Activated CD8-positive, alpha-beta memory T cell treated with anti-CD3 and anti-CD28 coated beads, Interleukin-2, amount 50 U/mL, for 24 hours (primary cell): ENCODE results near the gene C1orf116.

Source experiments
- DNase-seq: peaks from one replicate; pipeline ENCODE4 v3.0.0-alpha.2; 2020; ENCODE audit errors: extremely low read depth

Gene C1orf116

GRCh38 chr1:206987873-206988272 is 44.7 kb downstream of the C1orf116 start:
- DNase-seq = no peak

GRCh38 chr1:206986885-206987284 is 45.7 kb downstream of the C1orf116 start:
- DNase-seq = no peak

- DNase-seq = no peak
Measured at GRCh38 chr1:206986402-206986801, 46.2 kb downstream of the C1orf116 start.

GRCh38 chr1:206985162-206985749 is 47.3 kb downstream of the C1orf116 start:
- no peak for DNase-seq

GRCh38 chr1:206982216-206982615 is 50.3 kb downstream of the C1orf116 start:
- DNase-seq = peak; percentile 6

- DNase-seq = no peak
Measured at GRCh38 chr1:206979379-206980043, 53.0 kb downstream of the C1orf116 start.

GRCh38 chr1:206978259-206978658 is 54.3 kb downstream of the C1orf116 start:
- DNase-seq = no peak

GRCh38 chr1:206975306-206975705 is 57.2 kb downstream of the C1orf116 start:
- no peak for DNase-seq

GRCh38 chr1:206974140-206974539 is 58.4 kb downstream of the C1orf116 start:
- no peak for DNase-seq

- no peak for DNase-seq
Measured at GRCh38 chr1:206972728-206973127, 59.8 kb downstream of the C1orf116 start.

- no peak for DNase-seq
Measured at GRCh38 chr1:206971029-206971655, 61.4 kb downstream of the C1orf116 start.

GRCh38 chr1:206970446-206970845 is 62.1 kb downstream of the C1orf116 start, which contains the start of gene FCAMR:
Gene FCAMR, minus strand, starts transcription at chr1:206970460. Its CDS starts 335 bp downstream, at chr1:206970125.
- no peak for DNase-seq

- no peak for DNase-seq
Measured at GRCh38 chr1:206969090-206969489, 63.5 kb downstream of the C1orf116 start.
